ENCODE data around the gene CFAP157.
A peak's percentile ranks its signal among the peaks of the same experiment; 100 is the strongest.

Gene CFAP157

GRCh38 chr9:127762111-127762676 is 55.4 kb downstream of the CFAP157 start:
- DNase-seq (ENCODE audit: low spot score): no peak

DNA sequence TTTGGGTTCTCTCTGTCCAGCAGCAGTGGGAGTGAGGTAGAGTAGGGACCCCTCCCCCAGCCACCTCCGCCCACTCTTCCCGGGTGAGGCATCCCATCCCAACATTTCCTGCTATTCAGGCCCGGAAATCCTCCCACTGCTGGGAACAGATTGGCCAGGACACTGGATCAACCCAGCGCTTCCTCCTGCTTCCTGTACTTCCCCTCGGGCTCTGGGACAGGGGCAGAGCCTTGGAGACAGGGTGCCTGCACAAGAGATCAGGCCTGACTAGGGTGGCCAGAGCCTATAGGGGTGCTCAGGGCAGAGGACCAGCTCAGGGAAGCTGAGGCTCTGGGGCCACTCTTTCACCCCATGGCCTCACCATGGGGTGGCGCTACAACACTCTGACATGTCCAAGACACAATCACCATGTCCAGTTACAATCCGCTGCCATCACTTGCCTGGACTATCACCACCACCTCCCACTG is 57.2 kb downstream of the CFAP157 start:
- DNase-seq (ENCODE audit: low spot score): peak; percentile 51

GRCh38 chr9:127765418-127765817 is 58.6 kb downstream of the CFAP157 start:
- no peak for DNase-seq (ENCODE audit: low spot score)
